ENCODE results near the gene PRSS8.

DNA sequence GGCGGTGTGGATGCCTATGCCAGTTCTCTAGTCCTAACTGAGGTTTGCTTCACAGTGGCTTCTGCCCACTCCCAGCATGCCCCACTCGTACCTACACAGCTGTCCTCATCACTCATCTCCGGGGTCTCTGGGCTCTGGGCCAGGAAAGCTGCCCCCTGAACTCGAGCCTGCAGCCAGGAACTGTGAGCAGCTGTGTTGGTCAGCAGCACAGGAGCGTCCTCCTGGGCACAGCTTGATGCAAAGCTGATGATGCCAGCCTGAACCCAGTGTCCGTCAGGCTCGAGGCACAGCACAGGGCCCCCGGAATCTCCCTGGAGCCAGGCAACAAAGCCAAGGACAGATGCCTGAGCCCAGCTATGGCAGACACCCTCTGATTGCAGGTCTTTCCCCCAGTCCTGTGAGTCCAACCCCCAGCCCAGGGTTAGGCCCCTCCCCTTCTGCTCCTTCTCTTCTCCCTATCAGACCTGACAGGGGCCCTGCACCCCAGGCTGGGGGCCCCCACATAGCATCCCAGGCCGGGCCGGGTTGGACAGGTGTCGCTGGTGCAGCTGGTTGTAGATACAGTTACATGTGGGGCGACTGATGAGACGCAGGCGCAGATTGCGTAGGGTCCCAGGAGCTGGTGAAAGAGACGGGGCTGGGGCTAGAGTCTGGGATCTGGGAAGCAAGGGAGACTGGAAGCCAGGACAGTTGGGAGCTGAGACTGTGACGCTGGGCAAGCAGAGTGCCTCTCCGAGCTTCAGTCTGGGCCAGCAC lies 49.5 kb downstream of the PRSS8 start:
- TF ChIP-seq, protein P1, sequence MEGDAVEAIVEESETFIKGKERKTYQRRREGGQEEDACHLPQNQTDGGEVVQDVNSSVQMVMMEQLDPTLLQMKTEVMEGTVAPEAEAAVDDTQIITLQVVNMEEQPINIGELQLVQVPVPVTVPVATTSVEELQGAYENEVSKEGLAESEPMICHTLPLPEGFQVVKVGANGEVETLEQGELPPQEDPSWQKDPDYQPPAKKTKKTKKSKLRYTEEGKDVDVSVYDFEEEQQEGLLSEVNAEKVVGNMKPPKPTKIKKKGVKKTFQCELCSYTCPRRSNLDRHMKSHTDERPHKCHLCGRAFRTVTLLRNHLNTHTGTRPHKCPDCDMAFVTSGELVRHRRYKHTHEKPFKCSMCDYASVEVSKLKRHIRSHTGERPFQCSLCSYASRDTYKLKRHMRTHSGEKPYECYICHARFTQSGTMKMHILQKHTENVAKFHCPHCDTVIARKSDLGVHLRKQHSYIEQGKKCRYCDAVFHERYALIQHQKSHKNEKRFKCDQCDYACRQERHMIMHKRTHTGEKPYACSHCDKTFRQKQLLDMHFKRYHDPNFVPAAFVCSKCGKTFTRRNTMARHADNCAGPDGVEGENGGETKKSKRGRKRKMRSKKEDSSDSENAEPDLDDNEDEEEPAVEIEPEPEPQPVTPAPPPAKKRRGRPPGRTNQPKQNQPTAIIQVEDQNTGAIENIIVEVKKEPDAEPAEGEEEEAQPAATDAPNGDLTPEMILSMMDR (IDR thresholded peaks at IDR 0.05) = no peak
- TF ChIP-seq POLR2A (IDR thresholded peaks at IDR 0.05) = no peak
